ENCODE data around the gene MPL.

GRCh38 chr1:43351421-43352350 lies 14.1 kb downstream of the MPL start:
- TF ChIP-seq CTCF (IDR thresholded peaks at IDR 0.05; ENCODE audit: low read depth, low read length, poor library complexity, severe bottlenecking) (no peak), EZH2phosphoT487 (IDR thresholded peaks at IDR 0.05; ENCODE audit: borderline replicate concordance, low read length) (no peak)

All from DOHH2 (cell line).